Glutamatergic neuron (in vitro differentiated cells): Measurements from ENCODE around the gene CD2AP. TPM values are rescaled to one million over a fixed set of nuclear protein-coding genes. Genes with fewer than 3 reads are reported as not detected.

Experiments
- DNase-seq: peaks from one replicate; pipeline ENCODE4 v3.0.0; 2022
- H3K27ac Mint-ChIP-seq: one replicate; pipeline ENCODE4 v1.8.0; 2020; ENCODE audit warnings: mild to moderate bottlenecking, mixed read lengths, inconsistent platforms; ENCODE audit not compliant: unreplicated experiment
- H3K27me3 Mint-ChIP-seq: one replicate; pipeline ENCODE4 v1.8.0; 2020; ENCODE audit warnings: mild to moderate bottlenecking, moderate library complexity, mixed read lengths, inconsistent platforms; ENCODE audit not compliant: unreplicated experiment
- H3K36me3 Mint-ChIP-seq: one replicate; pipeline ENCODE4 v1.8.0; 2020; ENCODE audit warnings: mild to moderate bottlenecking, mixed read lengths, inconsistent platforms; ENCODE audit not compliant: unreplicated experiment
- H3K4me1 Mint-ChIP-seq: one replicate; pipeline ENCODE4 v1.8.0; 2020; ENCODE audit warnings: mild to moderate bottlenecking, low read depth, mixed read lengths, inconsistent platforms; ENCODE audit not compliant: unreplicated experiment
- H3K4me3 Mint-ChIP-seq: one replicate; pipeline ENCODE4 v1.8.0; 2020; ENCODE audit warnings: mild to moderate bottlenecking, mixed read lengths, inconsistent platforms; ENCODE audit not compliant: unreplicated experiment
- H3K9me3 Mint-ChIP-seq: one replicate; pipeline ENCODE4 v1.8.0; 2020; ENCODE audit warnings: mild to moderate bottlenecking, moderate library complexity, mixed read lengths, inconsistent platforms; ENCODE audit not compliant: unreplicated experiment
- CTCF ChIP-seq: fragments of 200-600 bp; sonication (generic); IDR thresholded peaks from one replicate; pipeline ENCODE4 v1.5.0; 2021; ENCODE audit not compliant: partially characterized antibody, unreplicated experiment
- long read RNA-seq: library from polyadenylated mRNA; unstranded; transcript quantifications from one replicate; pipeline ENCODE4 v2.0.0, GENCODE V29; 2020; ENCODE audit not compliant: unreplicated experiment
- total RNA-seq: library from RNA; stranded (reverse); fragmentation: NEBNext Ultra II Directional; extraction: Animal tissue kit (Norgen Biotek cat#: 25700); gene quantifications from one replicate; pipeline ENCODE4 v1.2.1, GENCODE V29; 2021; ENCODE audit not compliant: unreplicated experiment

Gene CD2AP
- 14.9 TPM for total RNA-seq
- long read RNA-seq, partial matches to known transcripts = 2 of 2 reads
- long read RNA-seq, other reads (novel, unspliced or antisense) = 0 of 2 reads

DNA sequence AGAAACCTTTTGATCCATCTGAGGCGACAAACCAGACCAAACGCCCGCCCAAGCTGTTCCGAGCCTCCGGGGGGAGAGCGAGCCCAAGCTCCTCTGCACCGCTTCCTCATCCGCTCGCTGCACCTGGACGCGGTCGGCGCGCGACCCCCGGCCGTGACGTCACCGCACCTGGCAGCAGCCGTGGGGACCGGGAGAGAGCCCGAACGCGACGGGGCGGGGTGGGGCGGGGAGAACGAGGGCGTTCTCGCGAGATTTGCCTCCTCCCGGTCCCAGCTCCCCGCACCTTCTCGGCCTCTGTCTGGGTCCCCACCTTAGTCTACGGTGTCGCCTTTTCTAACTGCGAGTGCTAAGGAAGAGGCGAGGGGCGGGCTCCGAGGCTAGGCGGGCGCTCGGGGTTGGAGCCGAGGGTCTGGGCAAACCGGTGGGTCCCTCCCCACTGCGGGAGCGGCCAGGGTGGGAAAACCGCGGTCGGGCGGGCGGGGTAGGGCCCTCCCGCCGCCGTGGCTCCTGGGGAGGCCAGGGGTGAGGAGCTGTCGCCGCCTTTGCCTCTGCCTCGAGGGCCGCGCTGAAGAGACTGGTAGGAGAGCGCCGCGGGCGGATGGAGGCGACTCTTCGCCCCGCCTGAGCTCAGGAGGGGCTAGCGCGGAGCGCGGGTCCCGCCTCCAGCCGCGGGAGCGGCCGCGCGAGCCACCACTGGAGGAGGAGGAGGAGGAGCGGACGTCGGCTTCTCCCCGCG, at the start of gene CD2AP:
TSS of gene CD2AP (plus strand) at position 293 of the 736 bp plus-strand sequence. CDS start 456 bp downstream, outside the sequence.
- Mint-ChIP-seq H3K4me1 (peaks cover 9% of the 10 kb centered on the region), H3K36me3 (no peaks in the 10 kb centered on the region), H3K4me3 (peak within 1 kb of the TSS; percentile 97), H3K27ac (peak within 1 kb of the TSS; percentile 86), H3K9me3 (peaks cover 7% of the 10 kb centered on the region), H3K27me3 (peaks cover 3% of the 10 kb centered on the region)
- DNase-seq = peak; percentile 87
- no peak for TF ChIP-seq CTCF

GRCh38 chr6:47428288-47428687, 49.3 kb upstream of the CD2AP start:
- peaks cover 4% of the 10 kb centered on the region for H3K9me3 Mint-ChIP-seq
- H3K4me3 Mint-ChIP-seq = no peak overlapping the region
- H3K4me1 Mint-ChIP-seq = no peaks in the 10 kb centered on the region
- no peak for TF ChIP-seq CTCF
- DNase-seq = no peak
- H3K36me3 Mint-ChIP-seq = no peaks in the 10 kb centered on the region
- H3K27ac Mint-ChIP-seq = no peak overlapping the region
- H3K27me3 Mint-ChIP-seq = no peaks in the 10 kb centered on the region

- no peak for DNase-seq
- H3K4me1 Mint-ChIP-seq = no peaks in the 10 kb centered on the region
- H3K9me3 Mint-ChIP-seq = peaks cover 4% of the 10 kb centered on the region
- no peaks in the 10 kb centered on the region for H3K36me3 Mint-ChIP-seq
- H3K27ac Mint-ChIP-seq = no peak overlapping the region
- TF ChIP-seq CTCF = no peak
- no peak overlapping the region for H3K4me3 Mint-ChIP-seq
- H3K27me3 Mint-ChIP-seq = no peaks in the 10 kb centered on the region
Observed at GRCh38 chr6:47428746-47429664, 48.6 kb upstream of the CD2AP start.

GRCh38 chr6:47434372-47435253, 43.0 kb upstream of the CD2AP start:
- Mint-ChIP-seq H3K4me1 (no peaks in the 10 kb centered on the region), H3K27me3 (peaks cover 2% of the 10 kb centered on the region), H3K27ac (no peak overlapping the region), H3K4me3 (no peak overlapping the region), H3K9me3 (peaks cover 3% of the 10 kb centered on the region), H3K36me3 (no peaks in the 10 kb centered on the region)
- DNase-seq = no peak
- no peak for TF ChIP-seq CTCF
